Keratinocyte (primary cell): ENCODE results near the gene TMEM87B. TPM values are rescaled to one million over a fixed set of nuclear protein-coding genes. Genes with fewer than 3 reads are reported as not detected.

Source experiments
- DNase-seq: peaks from one replicate; pipeline ENCODE4 v3.0.0-alpha.2; 2011; ENCODE audit warnings: low read depth, missing footprints, low spot score
- FAIRE-seq: peaks from 2 replicates; lab custom pipeline; 2011; peaks lifted over from hg19 to GRCh38; lab: Jason Lieb, UNC
- H2AFZ ChIP-seq: 2 replicates; pipeline ENCODE4 v1.6.0; 2012; ENCODE audit warnings: low read length, control low read depth, inconsistent platforms; ENCODE audit not compliant: control insufficient read depth
- H3K27ac ChIP-seq: 2 replicates; pipeline ENCODE4 v1.5.1; 2011; ENCODE audit warnings: low read length; ENCODE audit not compliant: control insufficient read depth, insufficient read depth
- H3K27me3 ChIP-seq: 3 replicates; pipeline ENCODE4 v1.6.0; 2011; ENCODE audit warnings: low read length; ENCODE audit not compliant: control insufficient read depth, insufficient read depth; ENCODE audit errors: extremely low read depth
- H3K36me3 ChIP-seq, 2 experiments: 2 replicates in 1 of 2; 3 replicates in 1 of 2; pipeline ENCODE4 v1.5.1; 2011; ENCODE audit warnings: low read length in 2 of 2, mild to moderate bottlenecking in 1 of 2; ENCODE audit not compliant: control insufficient read depth in 2 of 2, insufficient read depth in 2 of 2; ENCODE audit errors: extremely low read depth in 1 of 2
- H3K4me1 ChIP-seq: 3 replicates; pipeline ENCODE4 v1.5.1; 2011; ENCODE audit warnings: low read length; ENCODE audit not compliant: control insufficient read depth, insufficient read depth; ENCODE audit errors: extremely low read depth
- H3K4me2 ChIP-seq: 3 replicates; pipeline ENCODE4 v1.6.0; 2011; ENCODE audit warnings: low read depth, low read length; ENCODE audit not compliant: control insufficient read depth, insufficient read depth; ENCODE audit errors: extremely low read depth
- H3K4me3 ChIP-seq, 3 experiments: fragments of 200-600 bp in 1 of 3; sonication (generic) in 1 of 3; 2 replicates in 2 of 3; 3 replicates in 1 of 3; pipeline ENCODE4 v1.5.1; 2011 to 2016; ENCODE audit warnings: low read length in 3 of 3, mild to moderate bottlenecking in 3 of 3, control low read depth in 2 of 3, inconsistent platforms in 1 of 3, low read depth in 1 of 3, mixed read lengths in 1 of 3, mixed run types in 1 of 3, moderate library complexity in 1 of 3; ENCODE audit not compliant: control insufficient read depth in 2 of 3, insufficient read depth in 2 of 3; ENCODE audit errors: extremely low read depth in 1 of 3
- H3K79me2 ChIP-seq: 2 replicates; pipeline ENCODE4 v1.6.0; 2012; ENCODE audit warnings: low read length; ENCODE audit not compliant: control insufficient read depth, insufficient read depth
- H3K9ac ChIP-seq: 3 replicates; pipeline ENCODE4 v1.6.0; 2011; ENCODE audit warnings: low read length; ENCODE audit not compliant: control insufficient read depth, insufficient read depth; ENCODE audit errors: extremely low read depth
- H3K9me1 ChIP-seq: 3 replicates; pipeline ENCODE4 v1.6.0; 2011; ENCODE audit warnings: low read length; ENCODE audit not compliant: control insufficient read depth, insufficient read depth; ENCODE audit errors: extremely low read depth
- H3K9me3 ChIP-seq: 2 replicates; pipeline ENCODE4 v1.5.1; 2012; ENCODE audit warnings: low read depth, low read length; ENCODE audit not compliant: control insufficient read depth
- H4K20me1 ChIP-seq: 3 replicates; pipeline ENCODE4 v1.6.0; 2011; ENCODE audit warnings: low read length; ENCODE audit not compliant: control insufficient read depth, insufficient read depth; ENCODE audit errors: extremely low read depth
- EZH2 ChIP-seq: IDR thresholded peaks from one replicate; pipeline ENCODE4 v1.6.1; 2012; ENCODE audit warnings: inconsistent platforms, mild to moderate bottlenecking, low read length, moderate library complexity
- dilution Hi-C: fragments of 300-500 bp; cut with MboI; formaldehyde crosslinking; loops from one replicate; pipeline ENCODE4 v1.7.0; 2020; ENCODE audit warnings: low sequenced_read_pairs; ENCODE audit not compliant: extremely low pct_ligation_motif_present
- polyA plus RNA-seq, 5 experiments: library from polyadenylated mRNA; depleted of rRNA in 3 of 5; stranded (reverse) in 3 of 5; stranded (forward) in 1 of 5; unstranded in 1 of 5; fragments of >200 nt; gene quantifications; 1 replicate in 1 of 5; 2 replicates in 3 of 5; 3 replicates in 1 of 5; pipeline versions ENCODE4 v1.2.1 to v1.2.3, GENCODE V29; 2011 to 2012; ENCODE audit warnings: missing spikeins in 2 of 5, low read depth in 1 of 5, low replicate concordance in 1 of 5
- TF ChIP-seq, protein P1 (sequence below), 3 experiments: IDR thresholded peaks in 1 of 3; conservative IDR thresholded peaks in 1 of 3; optimal IDR thresholded peaks in 1 of 3; 2 replicates in 2 of 3; 3 replicates in 1 of 3; pipeline versions ENCODE3 to v1.5.1; 2011; ENCODE audit warnings: low read length in 3 of 3, mild to moderate bottlenecking in 3 of 3, moderate library complexity in 2 of 3, control low read depth in 1 of 3, inconsistent platforms in 1 of 3; ENCODE audit not compliant: insufficient read depth in 2 of 3; ENCODE audit errors: extremely low read depth in 1 of 3

Gene TMEM87B
- polyA plus RNA-seq, 1 donor (not counting 4 experiments of a cell fraction or from before 2014, with no cell fraction given): 37.3 TPM

DNA sequence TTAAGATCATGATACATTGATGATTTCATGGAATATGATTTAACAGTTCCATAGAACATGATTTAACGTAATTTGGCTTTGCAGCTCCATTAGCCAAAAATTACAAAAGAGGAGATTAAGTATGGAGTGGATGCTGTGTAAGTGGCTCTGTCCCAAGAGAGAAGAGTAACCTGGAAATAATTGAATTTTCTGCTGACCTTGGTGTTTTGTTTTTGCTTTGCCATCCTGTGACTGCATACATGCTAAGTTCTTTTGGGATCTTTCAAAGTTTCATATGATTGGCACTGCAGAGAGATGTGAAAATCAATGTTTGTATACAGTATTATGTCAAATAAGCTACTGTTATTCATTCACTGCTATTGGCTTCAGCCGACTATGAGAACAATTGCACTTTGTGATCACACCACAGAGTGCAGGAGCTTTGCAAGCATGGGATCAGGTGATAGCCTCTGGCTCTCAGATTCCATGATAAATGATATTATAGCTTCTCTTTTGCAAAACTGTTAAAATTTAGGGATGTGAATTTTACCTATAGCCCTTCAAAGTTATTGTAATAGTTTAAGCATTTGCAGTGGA lies 46.1 kb upstream of the TMEM87B start:
- H3K4me3 ChIP-seq: no peak overlapping the region
- no peak for TF ChIP-seq EZH2
- H3K9me3 ChIP-seq: no peaks in the 10 kb centered on the region
- H3K4me2 ChIP-seq: no peak overlapping the region
- no peaks in the 10 kb centered on the region for H3K9me1 ChIP-seq
- H2AFZ ChIP-seq: no peak overlapping the region
- no peak overlapping the region for H3K9ac ChIP-seq
- peaks cover 30% of the 10 kb centered on the region for H3K27me3 ChIP-seq
- no peaks in the 10 kb centered on the region for H3K79me2 ChIP-seq
- no peaks in the 10 kb centered on the region for H4K20me1 ChIP-seq
- H3K36me3 ChIP-seq: no peaks in the 10 kb centered on the region
- DNase-seq (no peak), FAIRE-seq (no peak)
- no peak overlapping the region for H3K27ac ChIP-seq
- dilution Hi-C loops: loop anchor here (25.0 kb wide), 1 partner anchor 97 kb away; no protein-coding TSS in a partner anchor
- peaks cover 2% of the 10 kb centered on the region for H3K4me1 ChIP-seq

DNA sequence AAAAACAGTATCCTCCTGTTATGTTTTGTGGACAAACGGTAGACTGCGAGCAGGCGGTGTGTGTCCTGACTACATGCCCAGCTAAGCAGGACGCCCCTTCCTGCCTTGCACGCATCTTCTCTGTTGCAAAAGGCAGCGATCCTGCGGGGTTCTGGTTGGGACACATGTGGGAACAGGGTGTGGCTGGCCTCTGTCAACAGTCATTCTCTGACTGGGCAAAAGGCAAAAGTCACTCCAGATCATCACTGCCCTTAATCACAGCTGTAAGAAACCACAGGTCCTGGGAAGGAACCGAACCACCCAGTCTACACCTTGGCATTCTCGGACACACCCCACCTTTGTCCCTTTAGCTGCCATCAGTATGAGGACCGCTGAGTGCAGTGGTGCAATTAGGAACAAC lies 44.3 kb upstream of the TMEM87B start:
- no peaks in the 10 kb centered on the region for H3K79me2 ChIP-seq
- H2AFZ ChIP-seq: no peak overlapping the region
- H3K9me3 ChIP-seq: no peaks in the 10 kb centered on the region
- H3K27me3 ChIP-seq: peaks cover 30% of the 10 kb centered on the region
- no peak overlapping the region for H3K4me3 ChIP-seq
- no peak for FAIRE-seq
- H3K27ac ChIP-seq: no peak overlapping the region
- dilution Hi-C loops: loop anchor here (25.0 kb wide), 1 partner anchor 98 kb away; no protein-coding TSS in a partner anchor
- no peak for DNase-seq
- no peaks in the 10 kb centered on the region for H3K4me1 ChIP-seq
- H3K9me1 ChIP-seq: no peaks in the 10 kb centered on the region
- no peak for TF ChIP-seq EZH2
- TF ChIP-seq, protein P1, sequence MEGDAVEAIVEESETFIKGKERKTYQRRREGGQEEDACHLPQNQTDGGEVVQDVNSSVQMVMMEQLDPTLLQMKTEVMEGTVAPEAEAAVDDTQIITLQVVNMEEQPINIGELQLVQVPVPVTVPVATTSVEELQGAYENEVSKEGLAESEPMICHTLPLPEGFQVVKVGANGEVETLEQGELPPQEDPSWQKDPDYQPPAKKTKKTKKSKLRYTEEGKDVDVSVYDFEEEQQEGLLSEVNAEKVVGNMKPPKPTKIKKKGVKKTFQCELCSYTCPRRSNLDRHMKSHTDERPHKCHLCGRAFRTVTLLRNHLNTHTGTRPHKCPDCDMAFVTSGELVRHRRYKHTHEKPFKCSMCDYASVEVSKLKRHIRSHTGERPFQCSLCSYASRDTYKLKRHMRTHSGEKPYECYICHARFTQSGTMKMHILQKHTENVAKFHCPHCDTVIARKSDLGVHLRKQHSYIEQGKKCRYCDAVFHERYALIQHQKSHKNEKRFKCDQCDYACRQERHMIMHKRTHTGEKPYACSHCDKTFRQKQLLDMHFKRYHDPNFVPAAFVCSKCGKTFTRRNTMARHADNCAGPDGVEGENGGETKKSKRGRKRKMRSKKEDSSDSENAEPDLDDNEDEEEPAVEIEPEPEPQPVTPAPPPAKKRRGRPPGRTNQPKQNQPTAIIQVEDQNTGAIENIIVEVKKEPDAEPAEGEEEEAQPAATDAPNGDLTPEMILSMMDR (optimal IDR thresholded peaks at IDR 0.05 in 1 of 3, IDR thresholded peaks at IDR 0.05 in 1 of 3, conservative IDR thresholded peaks at IDR 0.05 in 1 of 3; ENCODE audit: extremely low read depth in 1 of 3, insufficient read depth in 2 of 3, low read length in 3 of 3): no peak
- no peak overlapping the region for H3K4me2 ChIP-seq
- H4K20me1 ChIP-seq: no peaks in the 10 kb centered on the region
- H3K9ac ChIP-seq: no peak overlapping the region
- H3K36me3 ChIP-seq: no peaks in the 10 kb centered on the region

DNA sequence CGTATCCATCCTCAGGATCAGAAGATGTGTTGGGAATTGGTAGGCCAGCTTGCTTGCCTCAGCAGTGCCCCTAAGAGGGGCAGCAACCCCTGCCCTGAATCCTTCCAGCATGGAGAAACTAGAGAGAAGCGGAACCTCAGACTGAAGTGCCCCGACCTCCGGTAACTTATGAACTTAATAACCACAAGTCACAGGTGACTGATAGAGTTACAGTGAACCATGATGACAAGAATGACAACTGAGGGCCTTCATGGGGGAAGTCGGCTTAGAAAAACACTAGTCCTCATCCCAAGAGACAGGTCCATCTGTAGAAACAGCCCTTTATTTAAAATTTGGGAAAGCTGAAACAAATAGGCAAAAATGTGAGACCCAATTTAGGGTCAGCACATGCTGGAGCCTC lies 42.5 kb upstream of the TMEM87B start:
- H3K27ac ChIP-seq: no peak overlapping the region
- H3K9me3 ChIP-seq: no peaks in the 10 kb centered on the region
- dilution Hi-C loops: loop anchor here (25.0 kb wide), 1 partner anchor 100 kb away; no protein-coding TSS in a partner anchor
- H3K4me3 ChIP-seq: no peak overlapping the region
- DNase-seq: no peak
- H2AFZ ChIP-seq: no peak overlapping the region
- H3K9me1 ChIP-seq: no peaks in the 10 kb centered on the region
- H3K36me3 ChIP-seq: no peaks in the 10 kb centered on the region
- H3K9ac ChIP-seq: no peak overlapping the region
- no peak for FAIRE-seq
- no peaks in the 10 kb centered on the region for H4K20me1 ChIP-seq
- H3K79me2 ChIP-seq: no peaks in the 10 kb centered on the region
- TF ChIP-seq, protein P1 (optimal IDR thresholded peaks at IDR 0.05 in 1 of 3, IDR thresholded peaks at IDR 0.05 in 1 of 3, conservative IDR thresholded peaks at IDR 0.05 in 1 of 3; ENCODE audit: extremely low read depth in 1 of 3, insufficient read depth in 2 of 3, low read length in 3 of 3): no peak
- TF ChIP-seq EZH2: no peak
- H3K27me3 ChIP-seq: peaks cover 29% of the 10 kb centered on the region
- no peaks in the 10 kb centered on the region for H3K4me1 ChIP-seq
- H3K4me2 ChIP-seq: no peak overlapping the region
